H1 (cell line): ENCODE results near the gene LAIR2. TPM values are rescaled to one million over a fixed set of nuclear protein-coding genes. Genes with fewer than 3 reads are reported as not detected.

ENCODE experiments used
- CTCF ChIA-PET: fragments of 300-600 bp; sonication (Branson Sonifier 250); formaldehyde crosslinking; loops from one replicate; lab custom pipeline; 2021; ENCODE audit not compliant: partially characterized antibody; lab: Charles Lee
- POLR2A ChIA-PET: fragments of 300-600 bp; sonication (Branson Sonifier 250); formaldehyde crosslinking; loops from one replicate; lab custom pipeline; 2021; ENCODE audit warnings: inconsistent platforms; ENCODE audit not compliant: partially characterized antibody; lab: Charles Lee
- DNase-seq, 2 experiments: peaks; one replicate each; pipeline versions ENCODE4 v3.0.0 to v3.0.0-alpha.2; 2010 to 2022; ENCODE audit warnings: low spot score in 2 of 2, low read depth in 1 of 2, mixed read lengths in 1 of 2
- FAIRE-seq: peaks from 2 replicates; lab custom pipeline; 2011; peaks lifted over from hg19 to GRCh38; lab: Jason Lieb, UNC
- H2AFZ ChIP-seq: 2 replicates; pipeline ENCODE4 v1.8.1; 2012; ENCODE audit warnings: low read length, inconsistent platforms
- H2AK5ac ChIP-seq: 2 replicates; pipeline ENCODE4 v1.6.1; 2013; ENCODE audit warnings: low read depth, low read length
- H2BK120ac ChIP-seq: replicated peaks from 2 replicates; pipeline ENCODE3; 2013; ENCODE audit warnings: low read depth, low read length, inconsistent platforms
- H2BK12ac ChIP-seq: 2 replicates; pipeline ENCODE4 v1.6.1; 2013; ENCODE audit warnings: low read depth, low read length
- H2BK15ac ChIP-seq: 2 replicates; pipeline ENCODE4 v1.6.1; 2013; ENCODE audit warnings: low read length
- H2BK20ac ChIP-seq: 2 replicates; pipeline ENCODE4 v1.6.1; 2013; ENCODE audit warnings: low read length
- H2BK5ac ChIP-seq: 2 replicates; pipeline ENCODE4 v1.6.1; 2013; ENCODE audit warnings: low read depth, low read length
- H3K14ac ChIP-seq: 2 replicates; pipeline ENCODE4 v1.6.1; 2013; ENCODE audit warnings: inconsistent platforms; ENCODE audit not compliant: insufficient read length
- H3K18ac ChIP-seq: 2 replicates; pipeline ENCODE4 v1.6.1; 2013; ENCODE audit warnings: low read length; ENCODE audit errors: extremely low read depth
- H3K23ac ChIP-seq: 2 replicates; pipeline ENCODE4 v1.6.1; 2013; ENCODE audit warnings: inconsistent platforms; ENCODE audit not compliant: insufficient read length
- H3K23me2 ChIP-seq: 2 replicates; pipeline ENCODE4 v1.6.1; 2013; ENCODE audit warnings: low read depth, low read length
- H3K27ac ChIP-seq: 2 replicates; pipeline ENCODE4 v1.6.1; 2011; ENCODE audit warnings: low read depth, low read length, inconsistent platforms
- H3K27me3 ChIP-seq, 4 experiments: replicated peaks in 1 of 4; 1 replicate in 1 of 4; 2 replicates in 3 of 4; pipeline versions ENCODE4 v1.6.1 to v1.8.1; 2011 to 2013; ENCODE audit warnings: low read length in 3 of 4, mild to moderate bottlenecking in 3 of 4, inconsistent platforms in 2 of 4, mixed read lengths in 2 of 4, moderate library complexity in 1 of 4; ENCODE audit not compliant: control insufficient read depth in 3 of 4, insufficient read depth in 3 of 4; ENCODE audit errors: extremely low read depth in 1 of 4
- H3K36me3 ChIP-seq, 4 experiments: 2 replicates each; pipeline versions ENCODE4 v1.6.1 to v1.8.1; 2011 to 2013; ENCODE audit warnings: mild to moderate bottlenecking in 4 of 4, low read length in 3 of 4, moderate library complexity in 2 of 4, control low read depth in 1 of 4, inconsistent platforms in 1 of 4; ENCODE audit not compliant: insufficient read depth in 4 of 4, control insufficient read depth in 2 of 4
- H3K4ac ChIP-seq: replicated peaks from 2 replicates; pipeline ENCODE3; 2013; ENCODE audit warnings: low read length, low read depth, mixed read lengths, inconsistent platforms; ENCODE audit not compliant: insufficient read length
- H3K4me1 ChIP-seq, 4 experiments: replicated peaks in 1 of 4; 1 replicate in 1 of 4; 2 replicates in 3 of 4; pipeline versions ENCODE4 v1.6.1 to v1.8.1; 2011 to 2013; ENCODE audit warnings: low read length in 3 of 4, inconsistent platforms in 2 of 4, mixed read lengths in 1 of 4; ENCODE audit not compliant: insufficient read depth in 4 of 4, control insufficient read depth in 3 of 4
- H3K4me2 ChIP-seq, 2 experiments: 2 replicates each; pipeline versions ENCODE4 v1.6.1 to v1.8.1; 2011 to 2013; ENCODE audit warnings: low read depth in 2 of 2, low read length in 2 of 2, control low read depth in 1 of 2, inconsistent platforms in 1 of 2, mild to moderate bottlenecking in 1 of 2; ENCODE audit not compliant: insufficient read depth in 1 of 2
- H3K4me3 ChIP-seq, 4 experiments: fragments of 200-600, 300-600 bp in 1 of 4; sonication (generic), shearing (Covaris generic), sonication (Bioruptor Twin) in 1 of 4; 2 replicates each; pipeline versions ENCODE4 v1.5.1 to v1.8.1; 2011 to 2016; ENCODE audit warnings: low read length in 4 of 4, low read depth in 3 of 4, control low read depth in 2 of 4, inconsistent platforms in 2 of 4, mild to moderate bottlenecking in 2 of 4, mixed read lengths in 1 of 4, moderate library complexity in 1 of 4; ENCODE audit not compliant: insufficient read depth in 2 of 4; ENCODE audit errors: extremely low read depth in 1 of 4
- H3K56ac ChIP-seq: replicated peaks from 2 replicates; pipeline ENCODE3; 2013; ENCODE audit warnings: low read depth, mild to moderate bottlenecking, mixed read lengths, low read length, inconsistent platforms; ENCODE audit not compliant: insufficient read length
- H3K79me1 ChIP-seq: 2 replicates; pipeline ENCODE4 v1.6.1; 2013; ENCODE audit warnings: low read depth, low read length, control low read depth
- H3K79me2 ChIP-seq, 2 experiments: 2 replicates each; pipeline versions ENCODE4 v1.6.1 to v1.8.1; 2012 to 2013; ENCODE audit warnings: low read length in 2 of 2, mild to moderate bottlenecking in 2 of 2, inconsistent platforms in 1 of 2; ENCODE audit not compliant: insufficient read depth in 2 of 2, control insufficient read depth in 1 of 2
- H3K9ac ChIP-seq, 4 experiments: replicated peaks in 1 of 4; 1 replicate in 1 of 4; 2 replicates in 3 of 4; pipeline versions ENCODE4 v1.6.1 to v1.8.1; 2011 to 2013; ENCODE audit warnings: low read depth in 3 of 4, low read length in 3 of 4, control low read depth in 2 of 4, mild to moderate bottlenecking in 2 of 4, moderate library complexity in 2 of 4, inconsistent platforms in 1 of 4; ENCODE audit errors: extremely low read depth in 1 of 4
- H3K9me3 ChIP-seq, 2 experiments: 2 replicates each; pipeline versions ENCODE4 v1.6.1 to v1.8.1; 2012 to 2013; ENCODE audit warnings: mild to moderate bottlenecking in 2 of 2, moderate library complexity in 2 of 2, control low read depth in 1 of 2, inconsistent platforms in 1 of 2, low read depth in 1 of 2, low read length in 1 of 2, mixed read lengths in 1 of 2; ENCODE audit not compliant: insufficient read depth in 2 of 2
- H4K20me1 ChIP-seq, 2 experiments: replicated peaks in 1 of 2; 2 replicates each; pipeline versions ENCODE3 to v1.8.1; 2011 to 2013; ENCODE audit warnings: inconsistent platforms in 2 of 2, low read length in 2 of 2, mild to moderate bottlenecking in 1 of 2; ENCODE audit not compliant: insufficient read depth in 2 of 2, control insufficient read depth in 1 of 2
- H4K5ac ChIP-seq: 2 replicates; pipeline ENCODE4 v1.6.1; 2013; ENCODE audit warnings: low read length, low read depth, mixed read lengths, inconsistent platforms; ENCODE audit not compliant: insufficient read length
- H4K8ac ChIP-seq: 2 replicates; pipeline ENCODE4 v1.8.0; 2013; ENCODE audit warnings: mild to moderate bottlenecking, moderate library complexity, low read length, inconsistent platforms; ENCODE audit not compliant: insufficient read depth; ENCODE audit errors: extremely low read depth
- H4K91ac ChIP-seq: replicated peaks from 2 replicates; pipeline ENCODE3; 2013; ENCODE audit warnings: low read length, mixed read lengths, inconsistent platforms; ENCODE audit not compliant: insufficient read length
- CTCF ChIP-seq, 3 experiments: IDR thresholded peaks; 1 replicate in 2 of 3; 2 replicates in 1 of 3; pipeline versions ENCODE4 v1.5.1 to v1.6.1; 2011; ENCODE audit warnings: low read length in 3 of 3, mild to moderate bottlenecking in 3 of 3, inconsistent platforms in 2 of 3, low read depth in 1 of 3, moderate library complexity in 1 of 3; ENCODE audit not compliant: insufficient read depth in 1 of 3; ENCODE audit errors: control extremely low read depth in 1 of 3
- RAD21 ChIP-seq, 2 experiments: IDR thresholded peaks in 1 of 2; conservative IDR thresholded peaks in 1 of 2; 2 replicates each; pipeline ENCODE4 v1.6.1; 2011; ENCODE audit warnings: low read depth in 2 of 2, low read length in 2 of 2, improper control_type of control experiment in 1 of 2, inconsistent platforms in 1 of 2, mild to moderate bottlenecking in 1 of 2, moderate library complexity in 1 of 2
- SP1 ChIP-seq: IDR thresholded peaks from 2 replicates; pipeline ENCODE4 v1.6.1; 2011; ENCODE audit warnings: low read depth, low read length
- WGBS, 2 experiments: shearing (Covaris generic) in 1 of 2; methylation state at CpG; one replicate each; pipeline versions ENCODE4 v1.1.6 to v1.1.7; 2013 to 2015; ENCODE audit warnings: low lambda C conversion rate in 2 of 2, mixed read lengths in 2 of 2, inconsistent platforms in 1 of 2, low coverage in 1 of 2, missing lambda C conversion rate in 1 of 2; ENCODE audit not compliant: insufficient replicate concordance in 2 of 2, insufficient coverage in 1 of 2, insufficient read length in 1 of 2; ENCODE audit errors: extremely low coverage in 1 of 2, missing lambda C conversion rate in 1 of 2; 5-methylcytosine and 5-hydroxymethylcytosine counted together
- polyA plus RNA-seq, 7 experiments: library from polyadenylated mRNA; depleted of rRNA in 3 of 7; stranded (reverse) in 5 of 7; unstranded in 2 of 7; fragments of >200 nt in 5 of 7; fragments of 200-250 nt in 2 of 7; gene quantifications; 1 replicate in 5 of 7; 2 replicates in 1 of 7; 4 replicates in 1 of 7; pipeline versions ENCODE4 v1.2.1 to v1.2.3, GENCODE V29; 2011 to 2013; ENCODE audit warnings: missing spikeins in 2 of 7, mixed read lengths in 2 of 7
- total RNA-seq: library from RNA; stranded (reverse); fragmentation: NEBNext Ultra II Directional; extraction: Animal tissue kit (Norgen Biotek cat#: 25700); gene quantifications from 2 replicates; pipeline ENCODE4 v1.2.1, GENCODE V29; 2021

LAIR2 gene
- total and polyA plus RNA-seq, 2 of the 8 experiments (the other 6 are each of a cell fraction or from before 2014, with no cell fraction given), result not detected

GRCh38 chr19:54481326-54481930, 21.2 kb upstream of the LAIR2 start:
- Histone ChIP-seq H4K20me1 (no peaks in the 10 kb centered on the region), H2AK5ac (no peak overlapping the region), H3K4me3 (no peak overlapping the region), H3K23ac (no peak overlapping the region), H4K8ac (no peak overlapping the region), H3K27me3 (no peaks in the 10 kb centered on the region), H3K4ac (no peak overlapping the region), H4K91ac (no peak overlapping the region), H2BK120ac (no peak overlapping the region), H3K9me3 (peaks cover 0 to 9% of the 10 kb centered on the region in 2 experiments; a peak in 3 of 4 replicates), H2BK12ac (no peak overlapping the region), H2BK20ac (no peak overlapping the region), H3K79me1 (no peaks in the 10 kb centered on the region), H3K23me2 (no peaks in the 10 kb centered on the region), H3K4me2 (no peak overlapping the region), H3K18ac (no peak overlapping the region), H4K5ac (no peak overlapping the region), H2BK15ac (no peak overlapping the region), H3K27ac (no peak overlapping the region), H2BK5ac (no peak overlapping the region), H3K36me3 (no peaks in the 10 kb centered on the region), H3K79me2 (no peaks in the 10 kb centered on the region), H2AFZ (no peak overlapping the region), H3K56ac (no peak overlapping the region), H3K9ac (no peak overlapping the region), H3K14ac (no peak overlapping the region), H3K4me1 (no peaks in the 10 kb centered on the region)
- POLR2A ChIA-PET, result interaction anchor here (1.3 kb wide), 1 partner anchor 599 kb away, joined by 3 read pairs; no protein-coding TSS in a partner anchor
- FAIRE-seq (peak; percentile 7), DNase-seq (peak in 1 of 2 experiments; percentile 82)
- TF ChIP-seq RAD21 (IDR thresholded peaks at IDR 0.05 in 1 of 2, conservative IDR thresholded peaks at IDR 0.05 in 1 of 2; ENCODE audit: low read depth in 2 of 2, low read length in 2 of 2), result peak; percentile 79 to 81
- peak; percentile 63 to 81 (median 66) for TF ChIP-seq CTCF (IDR thresholded peaks at IDR 0.05; ENCODE audit: control extremely low read depth in 1 of 3, insufficient read depth in 1 of 3, low read depth in 1 of 3, low read length in 3 of 3)
- no peak for TF ChIP-seq SP1
- WGBS, 2 experiments, result 24% methylated on average over 15 of the region's 16 CpGs; no CpG with 5 or more reads in 1 of the 2 experiments
- CTCF ChIA-PET, result interaction anchor here (0.6 to 3.2 kb wide), 15 partner anchors 15 to 796 kb away, joined by 3 to 16 read pairs (median 4); no protein-coding TSS in a partner anchor
